Measurements from ENCODE around the gene AGFG1.

The AGFG1 gene
- 67.1 to 248 (median 127) reads per million in 9 experiments for total RNA-seq

- ATAC-seq (replicated peaks) (peak; percentile 88), DNase-seq (peak; percentile 85 to 90 (median 90))
- Mint-ChIP-seq H3K27ac (peak within 1 kb of the TSS; percentile 86 to 90), H3K4me1 (ENCODE audit: low read depth in 2 of 2) (peaks cover 18 to 28% of the 10 kb centered on the region in 2 donors), H3K9me3 (no peaks in the 10 kb centered on the region), H3K27me3 (no peaks in the 10 kb centered on the region), H3K36me3 (ENCODE audit: insufficient read depth) (peaks cover 4% of the 10 kb centered on the region), H3K4me3 (peak within 1 kb of the TSS; percentile 71 to 93)
Measured at GRCh38 chr2:227471924-227472264, at the start of gene AGFG1. AGFG1 (plus strand) TSS chr2:227472156; CDS start chr2:227472422, 266 bp downstream.

GRCh38 chr2:227423656-227424499 is 48.1 kb upstream of the AGFG1 start:
- Mint-ChIP-seq H3K4me3 (no peak overlapping the region), H3K36me3 (ENCODE audit: insufficient read depth) (no peaks in the 10 kb centered on the region), H3K9me3 (no peaks in the 10 kb centered on the region), H3K27me3 (peaks cover 7 to 26% of the 10 kb centered on the region in 2 donors), H3K27ac (no peak overlapping the region), H3K4me1 (ENCODE audit: low read depth in 2 of 2) (no peaks in the 10 kb centered on the region)
- DNase-seq (no peak), ATAC-seq (replicated peaks) (no peak)

- Mint-ChIP-seq H3K4me3 (no peak overlapping the region), H3K36me3 (ENCODE audit: insufficient read depth) (no peaks in the 10 kb centered on the region), H3K9me3 (peaks cover 8 to 12% of the 10 kb centered on the region in 2 donors), H3K27me3 (peaks cover 16 to 41% of the 10 kb centered on the region in 2 donors), H3K27ac (no peak overlapping the region), H3K4me1 (ENCODE audit: low read depth in 2 of 2) (no peaks in the 10 kb centered on the region)
- DNase-seq (no peak), ATAC-seq (replicated peaks) (no peak)
Measured at GRCh38 chr2:227428731-227429285, 43.1 kb upstream of the AGFG1 start.

GRCh38 chr2:227430639-227431038 is 41.3 kb upstream of the AGFG1 start:
- Mint-ChIP-seq H3K27me3 (peaks cover 16 to 35% of the 10 kb centered on the region in 2 donors), H3K9me3 (peaks cover 8 to 12% of the 10 kb centered on the region in 2 donors), H3K4me3 (no peak overlapping the region), H3K4me1 (ENCODE audit: low read depth in 2 of 2) (no peaks in the 10 kb centered on the region), H3K27ac (no peak overlapping the region), H3K36me3 (ENCODE audit: insufficient read depth) (no peaks in the 10 kb centered on the region)
- DNase-seq (no peak), ATAC-seq (replicated peaks) (no peak)

- no peaks in the 10 kb centered on the region for H3K36me3 Mint-ChIP-seq (ENCODE audit: insufficient read depth)
- ATAC-seq (replicated peaks) = no peak
- peaks cover 17 to 37% of the 10 kb centered on the region in 2 donors for H3K27me3 Mint-ChIP-seq
- DNase-seq = no peak
- no peak overlapping the region for H3K4me3 Mint-ChIP-seq
- H3K27ac Mint-ChIP-seq = no peak overlapping the region
- H3K4me1 Mint-ChIP-seq (ENCODE audit: low read depth in 2 of 2) = no peaks in the 10 kb centered on the region
- H3K9me3 Mint-ChIP-seq = peaks cover 8 to 12% of the 10 kb centered on the region in 2 donors
Measured at GRCh38 chr2:227433171-227433570, 38.8 kb upstream of the AGFG1 start.

GRCh38 chr2:227436436-227437174 is 35.4 kb upstream of the AGFG1 start:
- no peak for ATAC-seq (replicated peaks)
- Mint-ChIP-seq H3K9me3 (peaks cover 8 to 12% of the 10 kb centered on the region in 2 donors), H3K4me1 (ENCODE audit: low read depth in 2 of 2) (no peaks in the 10 kb centered on the region)

GRCh38 chr2:227439214-227439613 is 32.7 kb upstream of the AGFG1 start:
- H3K36me3 Mint-ChIP-seq (ENCODE audit: insufficient read depth) = no peaks in the 10 kb centered on the region

More at GRCh38 chr2:227436436-227437174, 35.4 kb upstream of the AGFG1 start:
- Mint-ChIP-seq H3K4me3 (no peak overlapping the region), H3K36me3 (ENCODE audit: insufficient read depth) (no peaks in the 10 kb centered on the region), H3K27ac (no peak overlapping the region), H3K27me3 (peaks cover 14 to 29% of the 10 kb centered on the region in 2 donors)
- DNase-seq = no peak

GRCh38 chr2:227442639-227443038 is 29.3 kb upstream of the AGFG1 start:
- Mint-ChIP-seq H3K27ac (no peak overlapping the region), H3K36me3 (ENCODE audit: insufficient read depth) (no peaks in the 10 kb centered on the region), H3K4me3 (no peak overlapping the region), H3K4me1 (ENCODE audit: low read depth in 2 of 2) (no peaks in the 10 kb centered on the region), H3K9me3 (no peaks in the 10 kb centered on the region), H3K27me3 (peaks cover 0 to 26% of the 10 kb centered on the region in 2 donors)
- no peak for DNase-seq
- ATAC-seq (replicated peaks) = no peak

More at GRCh38 chr2:227439214-227439613, 32.7 kb upstream of the AGFG1 start:
- H3K4me3 Mint-ChIP-seq = no peak overlapping the region
- no peak overlapping the region for H3K27ac Mint-ChIP-seq
- ATAC-seq (replicated peaks) (no peak), DNase-seq (no peak)
- H3K9me3 Mint-ChIP-seq = no peaks in the 10 kb centered on the region
- peaks cover 5 to 22% of the 10 kb centered on the region in 2 donors for H3K27me3 Mint-ChIP-seq
- no peaks in the 10 kb centered on the region for H3K4me1 Mint-ChIP-seq (ENCODE audit: low read depth in 2 of 2)

- H3K27me3 Mint-ChIP-seq = peaks cover 0 to 14% of the 10 kb centered on the region in 2 donors
- peak overlapping the region in 1 of 2 donors; percentile 17 for H3K27ac Mint-ChIP-seq
- H3K9me3 Mint-ChIP-seq = no peaks in the 10 kb centered on the region
- no peaks in the 10 kb centered on the region for H3K36me3 Mint-ChIP-seq (ENCODE audit: insufficient read depth)
- DNase-seq (no peak), ATAC-seq (replicated peaks) (no peak)
- no peaks in the 10 kb centered on the region for H3K4me1 Mint-ChIP-seq (ENCODE audit: low read depth in 2 of 2)
- H3K4me3 Mint-ChIP-seq = no peak overlapping the region
Measured at GRCh38 chr2:227443889-227444568, 27.9 kb upstream of the AGFG1 start.

- DNase-seq (no peak), ATAC-seq (replicated peaks) (no peak)
- Mint-ChIP-seq H3K9me3 (no peaks in the 10 kb centered on the region), H3K4me1 (ENCODE audit: low read depth in 2 of 2) (no peaks in the 10 kb centered on the region), H3K36me3 (ENCODE audit: insufficient read depth) (no peaks in the 10 kb centered on the region), H3K4me3 (no peak overlapping the region), H3K27me3 (peaks cover 0 to 10% of the 10 kb centered on the region in 2 donors), H3K27ac (no peak overlapping the region)
Measured at GRCh38 chr2:227447606-227448005, 24.4 kb upstream of the AGFG1 start.

- no peaks in the 10 kb centered on the region for H3K9me3 Mint-ChIP-seq
Measured at GRCh38 chr2:227450311-227450841, 21.6 kb upstream of the AGFG1 start.

GRCh38 chr2:227450926-227451654 is 20.9 kb upstream of the AGFG1 start:
- DNase-seq = no peak
- Mint-ChIP-seq H3K9me3 (no peaks in the 10 kb centered on the region), H3K27ac (no peak overlapping the region), H3K4me3 (no peak overlapping the region), H3K36me3 (ENCODE audit: insufficient read depth) (no peaks in the 10 kb centered on the region), H3K27me3 (no peaks in the 10 kb centered on the region), H3K4me1 (ENCODE audit: low read depth in 2 of 2) (no peaks in the 10 kb centered on the region)
- ATAC-seq (replicated peaks) = no peak

More at GRCh38 chr2:227450311-227450841, 21.6 kb upstream of the AGFG1 start:
- Mint-ChIP-seq H3K4me3 (no peak overlapping the region), H3K27ac (no peak overlapping the region), H3K36me3 (ENCODE audit: insufficient read depth) (no peaks in the 10 kb centered on the region), H3K27me3 (no peaks in the 10 kb centered on the region), H3K4me1 (ENCODE audit: low read depth in 2 of 2) (no peaks in the 10 kb centered on the region)
- no peak for ATAC-seq (replicated peaks)
- DNase-seq = no peak

All from effector memory CD8-positive, alpha-beta T cell (primary cell).